H9 (cell line): ENCODE results near the gene ROBO1. TPM values are rescaled to one million over a fixed set of nuclear protein-coding genes. Genes with fewer than 3 reads are reported as not detected.

ENCODE experiments used
- DNase-seq: peaks from one replicate; pipeline ENCODE4 v3.0.0-alpha.2; 2017
- H2AFZ ChIP-seq: one replicate; pipeline ENCODE4 v1.6.1; 2013; ENCODE audit warnings: mild to moderate bottlenecking, low read length, control low read depth, moderate library complexity
- H2AK5ac ChIP-seq: 2 replicates; pipeline ENCODE4 v1.6.1; 2013; ENCODE audit warnings: low read length, control low read depth, mixed read lengths; ENCODE audit not compliant: insufficient read length
- H2BK120ac ChIP-seq: one replicate; pipeline ENCODE4 v1.6.1; 2013; ENCODE audit warnings: low read depth, mild to moderate bottlenecking, low read length, control low read depth, inconsistent platforms; ENCODE audit not compliant: poor library complexity, severe bottlenecking
- H2BK12ac ChIP-seq: 2 replicates; pipeline ENCODE4 v1.6.1; 2013; ENCODE audit warnings: low read length, control low read depth, mixed read lengths, low read depth; ENCODE audit not compliant: insufficient read length
- H2BK15ac ChIP-seq: 2 replicates; pipeline ENCODE4 v1.6.1; 2013; ENCODE audit warnings: low read depth, low read length, control low read depth
- H2BK20ac ChIP-seq: one replicate; pipeline ENCODE4 v1.6.1; 2013; ENCODE audit warnings: low read depth, mild to moderate bottlenecking, low read length, control low read depth, inconsistent platforms; ENCODE audit not compliant: poor library complexity, severe bottlenecking
- H2BK5ac ChIP-seq: 2 replicates; pipeline ENCODE4 v1.6.1; 2013; ENCODE audit warnings: low read length, control low read depth, mixed read lengths; ENCODE audit not compliant: insufficient read length
- H3K14ac ChIP-seq: 2 replicates; pipeline ENCODE4 v1.6.1; 2013; ENCODE audit warnings: low read length, control low read depth; ENCODE audit not compliant: insufficient read depth
- H3K18ac ChIP-seq: 2 replicates; pipeline ENCODE4 v1.6.1; 2013; ENCODE audit warnings: low read depth, mild to moderate bottlenecking, mixed read lengths, low read length, control low read depth; ENCODE audit not compliant: insufficient read length
- H3K23ac ChIP-seq: 2 replicates; pipeline ENCODE4 v1.6.1; 2013; ENCODE audit warnings: low read length, control low read depth, mixed read lengths, low read depth; ENCODE audit not compliant: insufficient read length
- H3K23me2 ChIP-seq: 2 replicates; pipeline ENCODE4 v1.6.1; 2013; ENCODE audit warnings: low read depth, mild to moderate bottlenecking, mixed read lengths, low read length, control low read depth; ENCODE audit not compliant: insufficient read length, poor library complexity, severe bottlenecking
- H3K27ac ChIP-seq: 2 replicates; pipeline ENCODE4 v1.5.1; 2013; ENCODE audit warnings: low read length, control low read depth, mixed read lengths, low read depth; ENCODE audit not compliant: insufficient read length
- H3K27me3 ChIP-seq: 2 replicates; pipeline ENCODE4 v1.6.1; 2013; ENCODE audit warnings: low read length, control low read depth, inconsistent platforms; ENCODE audit not compliant: insufficient read depth
- H3K4ac ChIP-seq: 2 replicates; pipeline ENCODE4 v1.6.1; 2013; ENCODE audit warnings: low read depth, mild to moderate bottlenecking, control low read depth, inconsistent platforms, low read length, moderate library complexity
- H3K4me1 ChIP-seq: 2 replicates; pipeline ENCODE4 v1.6.1; 2013; ENCODE audit warnings: low read length, control low read depth, inconsistent platforms; ENCODE audit not compliant: insufficient read depth
- H3K4me2 ChIP-seq: 2 replicates; pipeline ENCODE4 v1.6.1; 2013; ENCODE audit warnings: low read length, control low read depth, mixed read lengths; ENCODE audit not compliant: insufficient read length, insufficient read depth
- H3K56ac ChIP-seq: 2 replicates; pipeline ENCODE4 v1.6.1; 2013; ENCODE audit warnings: low read depth, mild to moderate bottlenecking, mixed read lengths, low read length, control low read depth; ENCODE audit not compliant: insufficient read length
- H3K79me1 ChIP-seq: 2 replicates; pipeline ENCODE4 v1.6.1; 2013; ENCODE audit warnings: low read depth, mild to moderate bottlenecking, moderate library complexity, low read length, control low read depth, inconsistent platforms; ENCODE audit not compliant: insufficient read depth, poor library complexity, severe bottlenecking
- H3K79me2 ChIP-seq: 2 replicates; pipeline ENCODE4 v1.6.1; 2013; ENCODE audit warnings: low read length, control low read depth, inconsistent platforms; ENCODE audit not compliant: insufficient read depth
- H3K9ac ChIP-seq: 2 replicates; pipeline ENCODE4 v1.6.1; 2013; ENCODE audit warnings: low read length, control low read depth, mixed read lengths; ENCODE audit not compliant: insufficient read length; ENCODE audit errors: extremely low read depth
- H3K9me3 ChIP-seq: one replicate; pipeline ENCODE4 v1.6.1; 2013; ENCODE audit warnings: low read depth, low read length, inconsistent platforms; ENCODE audit not compliant: control insufficient read depth
- H3T11ph ChIP-seq: one replicate; pipeline ENCODE4 v1.6.1; 2013; ENCODE audit warnings: mild to moderate bottlenecking, low read length, control low read depth, inconsistent platforms
- H4K20me1 ChIP-seq: one replicate; pipeline ENCODE4 v1.6.1; 2013; ENCODE audit not compliant: control insufficient read depth, insufficient read length, insufficient read depth
- H4K5ac ChIP-seq: 2 replicates; pipeline ENCODE4 v1.6.1; 2013; ENCODE audit warnings: low read depth, mild to moderate bottlenecking, mixed read lengths, low read length, control low read depth; ENCODE audit not compliant: insufficient read length
- H4K8ac ChIP-seq: replicated peaks from 2 replicates; pipeline ENCODE4 v1.6.1; 2013; ENCODE audit warnings: low read length, control low read depth, mixed read lengths, low read depth; ENCODE audit not compliant: insufficient read length
- H4K91ac ChIP-seq: 2 replicates; pipeline ENCODE4 v1.6.1; 2013; ENCODE audit warnings: low read depth, mild to moderate bottlenecking, moderate library complexity, mixed read lengths, low read length, control low read depth; ENCODE audit not compliant: insufficient read length
- H3K27ac Mint-ChIP-seq, 3 experiments: 2 replicates in 2 of 3; 3 replicates in 1 of 3; pipeline ENCODE4 v1.8.0; 2020 to 2021; ENCODE audit warnings: mixed read lengths in 3 of 3, mild to moderate bottlenecking in 1 of 3, moderate library complexity in 1 of 3
- H3K27me3 Mint-ChIP-seq: 2 replicates; pipeline ENCODE4 v1.8.0; 2021; ENCODE audit warnings: low read depth, mild to moderate bottlenecking, moderate library complexity, mixed read lengths
- H3K36me3 Mint-ChIP-seq, 3 experiments: 2 replicates in 2 of 3; 3 replicates in 1 of 3; pipeline ENCODE4 v1.8.0; 2020 to 2021; ENCODE audit warnings: low read depth in 3 of 3, mixed read lengths in 3 of 3; ENCODE audit not compliant: insufficient read depth in 1 of 3
- H3K4me1 Mint-ChIP-seq, 2 experiments: 2 replicates each; pipeline ENCODE4 v1.8.0; 2020; ENCODE audit warnings: mixed read lengths in 2 of 2
- H3K4me3 Mint-ChIP-seq, 2 experiments: 2 replicates in 1 of 2; 3 replicates in 1 of 2; pipeline ENCODE4 v1.8.0; 2020 to 2021; ENCODE audit warnings: mild to moderate bottlenecking in 2 of 2, mixed read lengths in 2 of 2, moderate library complexity in 1 of 2
- H3K9me3 Mint-ChIP-seq, 2 experiments: 2 replicates in 1 of 2; 3 replicates in 1 of 2; pipeline ENCODE4 v1.8.0; 2020; ENCODE audit warnings: mild to moderate bottlenecking in 2 of 2, mixed read lengths in 2 of 2, moderate library complexity in 1 of 2
- CTCF ChIP-seq: fragments of 200-600 bp; sonication (generic); conservative IDR thresholded peaks from 3 replicates; pipeline ENCODE4 v1.8.0; 2021; ENCODE audit warnings: antibody characterized with exemption, mild to moderate bottlenecking
- whole genome bisulfite sequencing: extraction: QIAGEN DNeasy Blood & Tissue Kit; methylation state at CpG from one replicate; pipeline ENCODE4 v1.1.7; 2013; ENCODE audit warnings: missing lambda C conversion rate, low lambda C conversion rate, mixed read lengths; ENCODE audit not compliant: insufficient read length; ENCODE audit errors: extremely low coverage; 5-methylcytosine and 5-hydroxymethylcytosine counted together
- total RNA-seq: library from RNA; stranded (reverse); gene quantifications from 2 replicates; pipeline ENCODE4 v1.2.1, GENCODE V29; 2021

The ROBO1 gene
- total RNA-seq, 1 experiment from 2014 or later = 62.7 TPM

- Histone ChIP-seq H4K5ac (no peak overlapping the region), H3K79me1 (no peaks in the 10 kb centered on the region), H3K14ac (no peak overlapping the region), H2AFZ (no peak overlapping the region), H3K4me2 (no peak overlapping the region), H3K9ac (no peak overlapping the region), H4K20me1 (no peaks in the 10 kb centered on the region), H3K27me3 (no peaks in the 10 kb centered on the region), H3K18ac (no peak overlapping the region), H3K23ac (no peak overlapping the region), H4K91ac (no peak overlapping the region), H2BK15ac (no peak overlapping the region), H2BK20ac (no peak overlapping the region), H3K56ac (no peak overlapping the region), H3K23me2 (no peaks in the 10 kb centered on the region), H3K9me3 (no peaks in the 10 kb centered on the region), H3K79me2 (no peaks in the 10 kb centered on the region), H2BK12ac (no peak overlapping the region), H4K8ac (no peak overlapping the region), H2BK120ac (no peak overlapping the region), H2AK5ac (no peak overlapping the region), H2BK5ac (no peak overlapping the region), H3T11ph (no peak overlapping the region), H3K4ac (no peak overlapping the region), H3K27ac (no peak overlapping the region), H3K4me1 (peaks cover 11% of the 10 kb centered on the region; the same call in 1 of the 2 replicates)
- Mint-ChIP-seq H3K9me3 (no peaks in the 10 kb centered on the region), H3K27ac (peak overlapping the region in 1 of 3 experiments; percentile 75; a peak in 3 of 7 replicates), H3K4me1 (peaks cover 33 to 48% of the 10 kb centered on the region in 2 experiments), H3K4me3 (no peak overlapping the region), H3K27me3 (no peaks in the 10 kb centered on the region), H3K36me3 (no peaks in the 10 kb centered on the region)
- no CpG with 5 or more reads among the region's 1 CpG for whole genome bisulfite sequencing
- TF ChIP-seq CTCF = no peak
- no peak for DNase-seq
Measured at GRCh38 chr3:78644847-78645246, 1123.0 kb downstream of the ROBO1 start.
